B cell (primary cell): ENCODE measurements around the gene ABHD17B. TPM values are rescaled to one million over a fixed set of nuclear protein-coding genes. Genes with fewer than 3 reads are reported as not detected.

ENCODE experiments used
- ATAC-seq: fragments of 200-7000 bp; cut with Tn5 transposase; one replicate; pipeline ENCODE4 v1.10.0; 2021; ENCODE audit warnings: low read depth, mild to moderate bottlenecking, moderate number of reproducible peaks, moderate library complexity
- CTCF ChIA-PET: fragments of 350-600 bp; sonication (Branson Sonifier 250); formaldehyde crosslinking; loops from one replicate; lab custom pipeline; 2021; ENCODE audit warnings: antibody characterized with exemption, inconsistent platforms; lab: Charles Lee
- POLR2A ChIA-PET: fragments of 350-600 bp; sonication (Branson Sonifier 250); formaldehyde crosslinking; loops from one replicate; lab custom pipeline; 2021; ENCODE audit warnings: antibody characterized with exemption; lab: Charles Lee
- DNase-seq: peaks from one replicate; pipeline ENCODE4 v3.0.0; 2013
- H2AFZ ChIP-seq: 2 replicates; pipeline ENCODE4 v1.6.1; 2012; ENCODE audit warnings: mild to moderate bottlenecking, low read depth, low read length; ENCODE audit not compliant: insufficient read depth, poor library complexity, severe bottlenecking
- H3K27ac ChIP-seq, 2 donors: 1 replicate in 1 of 2; 2 replicates in 1 of 2; pipeline ENCODE4 v1.5.1; 2012 to 2013; ENCODE audit warnings: low read length in 2 of 2, mild to moderate bottlenecking in 2 of 2, moderate library complexity in 1 of 2
- H3K27me3 ChIP-seq, 4 experiments: fragments of 200-600 bp in 1 of 4; sonication (generic) in 1 of 4; replicated peaks in 1 of 4; 1 replicate in 2 of 4; 2 replicates in 2 of 4; pipeline versions ENCODE4 v1.6.1 to v1.7.0; 2013 to 2016; ENCODE audit warnings: low read length in 3 of 4, mild to moderate bottlenecking in 2 of 4, mixed read lengths in 1 of 4, moderate library complexity in 1 of 4; ENCODE audit not compliant: insufficient read depth in 4 of 4, control insufficient read depth in 3 of 4; ENCODE audit errors: control extremely low read depth in 1 of 4
- H3K36me3 ChIP-seq, 2 experiments: replicated peaks in 1 of 2; 1 replicate in 1 of 2; 2 replicates in 1 of 2; pipeline versions ENCODE4 v1.6.1 to v1.7.1; 2013; ENCODE audit warnings: low read length in 1 of 2; ENCODE audit not compliant: insufficient read depth in 2 of 2, control insufficient read depth in 1 of 2; ENCODE audit errors: control extremely low read depth in 1 of 2, extremely low read depth in 1 of 2
- H3K4me1 ChIP-seq, 2 donors: fragments of 200-600 bp in 1 of 2; sonication (generic) in 1 of 2; 1 replicate in 1 of 2; 2 replicates in 1 of 2; pipeline versions ENCODE4 v1.5.1 to v1.6.1; 2013 to 2017; ENCODE audit warnings: low read length in 2 of 2; ENCODE audit not compliant: control insufficient read depth in 2 of 2, insufficient read depth in 2 of 2
- H3K4me2 ChIP-seq: replicated peaks from 2 replicates; pipeline ENCODE3; 2012; ENCODE audit warnings: mild to moderate bottlenecking, low read depth, low read length; ENCODE audit not compliant: poor library complexity, severe bottlenecking
- H3K4me3 ChIP-seq, 5 experiments: fragments of 200-600 bp in 1 of 5; sonication (generic) in 1 of 5; 1 replicate in 3 of 5; 2 replicates in 2 of 5; pipeline versions ENCODE4 v1.5.1 to v1.7.0; 2011 to 2016; ENCODE audit warnings: low read length in 4 of 5, mild to moderate bottlenecking in 4 of 5, low read depth in 2 of 5, control low read depth in 1 of 5, moderate library complexity in 1 of 5; ENCODE audit not compliant: insufficient read depth in 1 of 5; ENCODE audit errors: control extremely low read depth in 1 of 5, extremely low read depth in 1 of 5
- H3K79me2 ChIP-seq: fragments of 200-600 bp; sonication (generic); one replicate; pipeline ENCODE4 v1.6.0; 2016; ENCODE audit warnings: low read length; ENCODE audit not compliant: control insufficient read depth, insufficient read depth
- H3K9ac ChIP-seq: fragments of 200-600 bp; sonication (generic); 2 replicates; pipeline ENCODE4 v1.6.1; 2017; ENCODE audit warnings: mild to moderate bottlenecking, low read length, moderate library complexity
- H3K9me3 ChIP-seq, 3 donors: one replicate each; pipeline versions ENCODE4 v1.6.1 to v1.7.1; 2013; ENCODE audit warnings: low read length in 2 of 3; ENCODE audit not compliant: control insufficient read depth in 2 of 3, insufficient read depth in 1 of 3; ENCODE audit errors: control extremely low read depth in 1 of 3
- H4K20me1 ChIP-seq: 2 replicates; pipeline ENCODE4 v1.6.0; 2012; ENCODE audit warnings: mild to moderate bottlenecking, low read length; ENCODE audit not compliant: insufficient read depth, control insufficient read depth, poor library complexity, severe bottlenecking
- H3K27ac Mint-ChIP-seq: one replicate; pipeline ENCODE4 v1.8.0; 2021; ENCODE audit warnings: mixed read lengths
- H3K27me3 Mint-ChIP-seq: one replicate; pipeline ENCODE4 v1.8.0; 2021; ENCODE audit warnings: mixed read lengths
- H3K4me1 Mint-ChIP-seq: one replicate; pipeline ENCODE4 v1.8.0; 2021; ENCODE audit warnings: mixed read lengths
- H3K4me3 Mint-ChIP-seq: one replicate; pipeline ENCODE4 v1.8.0; 2021; ENCODE audit warnings: mixed read lengths
- H3K9me3 Mint-ChIP-seq: one replicate; pipeline ENCODE4 v1.8.0; 2022; ENCODE audit warnings: mixed read lengths; ENCODE audit not compliant: insufficient read depth
- CTCF ChIP-seq: fragments of 200-600 bp; IDR thresholded peaks from one replicate; pipeline ENCODE4 v1.8.0; 2022; ENCODE audit warnings: antibody characterized with exemption, mild to moderate bottlenecking
- EZH2 ChIP-seq: IDR thresholded peaks from 2 replicates; pipeline ENCODE4 v1.6.1; 2012; ENCODE audit warnings: borderline replicate concordance, low read depth, mild to moderate bottlenecking, moderate library complexity, low read length; ENCODE audit not compliant: insufficient read depth, poor library complexity, severe bottlenecking
- intact Hi-C: fragments of 100-400 bp; cut with micrococcal nuclease; formaldehyde crosslinking; loops from one replicate; pipeline ENCODE4 v1.10.0; 2022
- polyA plus RNA-seq: library from polyadenylated mRNA; depleted of rRNA; stranded (reverse); fragments of >200 nt; gene quantifications from 2 replicates; pipeline ENCODE4 v1.2.3, GENCODE V29; 2012
- total RNA-seq, 2 donors: library from RNA; stranded (reverse); fragments of 120-200 nt in 1 of 2; gene quantifications; 1 replicate in 1 of 2; 2 replicates in 1 of 2; pipeline versions ENCODE4 v1.2.3 to v1.2.4, GENCODE V29; 2013 to 2022

ABHD17B gene
- total and polyA plus RNA-seq, 2 donors (not counting 1 experiment from before 2014, with no cell fraction given) = 11.3 to 24.4 TPM

- H2AFZ ChIP-seq = no peak overlapping the region
- no peaks in the 10 kb centered on the region for H3K9me3 ChIP-seq
- H3K36me3 ChIP-seq = peaks cover 4% of the 10 kb centered on the region in 2 experiments
- H3K27ac ChIP-seq = no peak overlapping the region
- TF ChIP-seq CTCF = no peak
- TF ChIP-seq EZH2 = no peak
- Mint-ChIP-seq H3K4me3 (no peak overlapping the region), H3K9me3 (no peaks in the 10 kb centered on the region), H3K27ac (no peak overlapping the region), H3K4me1 (peaks cover 33% of the 10 kb centered on the region), H3K27me3 (no peaks in the 10 kb centered on the region)
- no peak overlapping the region for H3K4me3 ChIP-seq
- DNase-seq (no peak), ATAC-seq (no peak)
- H3K4me1 ChIP-seq = peaks cover 9% of the 10 kb centered on the region in 2 donors
- H3K27me3 ChIP-seq = no peaks in the 10 kb centered on the region
- peaks cover 93% of the 10 kb centered on the region for H3K79me2 ChIP-seq
- no peak overlapping the region for H3K9ac ChIP-seq
- ChIA-PET POLR2A (no interaction called here), CTCF (no interaction called here)
- no peak overlapping the region for H3K4me2 ChIP-seq
- peaks cover 21% of the 10 kb centered on the region for H4K20me1 ChIP-seq
- intact Hi-C loops = no loop called here
Measured at GRCh38 chr9:71916834-71917534, 6.0 kb upstream of the ABHD17B start.

- H3K27me3 Mint-ChIP-seq = no peaks in the 10 kb centered on the region
- Histone ChIP-seq H2AFZ (no peak overlapping the region), H3K79me2 (peaks cover 88% of the 10 kb centered on the region), H3K4me2 (no peak overlapping the region), H3K36me3 (peaks cover 1 to 4% of the 10 kb centered on the region in 2 experiments), H3K4me3 (no peak overlapping the region), H3K9me3 (no peaks in the 10 kb centered on the region), H3K27me3 (no peaks in the 10 kb centered on the region), H4K20me1 (peaks cover 25% of the 10 kb centered on the region), H3K4me1 (peaks cover 11 to 13% of the 10 kb centered on the region in 2 donors), H3K9ac (no peak overlapping the region), H3K27ac (no peak overlapping the region)
- no peaks in the 10 kb centered on the region for H3K9me3 Mint-ChIP-seq
- POLR2A ChIA-PET = no interaction called here
- intact Hi-C loops = no loop called here
- TF ChIP-seq CTCF (no peak), EZH2 (no peak)
- H3K27ac Mint-ChIP-seq = no peak overlapping the region
- H3K4me3 Mint-ChIP-seq = no peak overlapping the region
- CTCF ChIA-PET = interaction anchor here (1.0 to 1.4 kb wide), 2 partner anchors 65 to 109 kb away, joined by 3 to 4 read pairs; no protein-coding TSS in a partner anchor
- no peak for DNase-seq
- H3K4me1 Mint-ChIP-seq = peaks cover 35% of the 10 kb centered on the region
- no peak for ATAC-seq
Measured at GRCh38 chr9:71915495-71915894, 4.5 kb upstream of the ABHD17B start.
